Testis (tissue), 2 donors: ENCODE results near the gene RUFY1.
"Not testable (repeated sequence)": the region's sequence is repeated elsewhere in the genome, so short reads cannot be mapped to it uniquely, and the experiment has no call there.

ENCODE experiments used
- CTCF ChIP-seq, 3 experiments: fragments of 450-650 bp in 2 of 3; fragments of 200-600 bp in 1 of 3; sonication (generic) in 1 of 3; IDR thresholded peaks; one replicate each; pipeline ENCODE4 v1.5.1; 2016 to 2019; ENCODE audit warnings: antibody characterized with exemption in 3 of 3, mild to moderate bottlenecking in 2 of 3, moderate library complexity in 1 of 3
- POLR2A ChIP-seq: fragments of 450-650 bp; IDR thresholded peaks from one replicate; pipeline ENCODE4 v1.6.1; 2017; ENCODE audit warnings: antibody characterized with exemption, mild to moderate bottlenecking, moderate library complexity

- not testable (repeated sequence) for TF ChIP-seq CTCF (IDR thresholded peaks at IDR 0.05); POLR2A
Observed at GRCh38 chr5:179634370-179635172, 84.2 kb downstream of the RUFY1 start.
